ENCODE measurements around the gene VSX1.
A peak's percentile ranks its signal among the peaks of the same experiment; 100 is the strongest.

Gene VSX1

GRCh38 chr20:25099601-25100140 lies 17.7 kb upstream of the VSX1 start:
- H3K27me3 Mint-ChIP-seq: peaks cover 6% of the 10 kb centered on the region
- no peaks in the 10 kb centered on the region for H3K9me3 Mint-ChIP-seq
- H3K27ac Mint-ChIP-seq: no peak overlapping the region
- no peaks in the 10 kb centered on the region for H3K36me3 Mint-ChIP-seq
- DNase-seq: no peak
- CTCF ChIA-PET: no interaction called here
- no peak overlapping the region for H3K4me3 Mint-ChIP-seq
- H3K4me1 Mint-ChIP-seq: no peaks in the 10 kb centered on the region

- Mint-ChIP-seq H3K4me1 (no peaks in the 10 kb centered on the region), H3K36me3 (no peaks in the 10 kb centered on the region), H3K27me3 (no peaks in the 10 kb centered on the region), H3K4me3 (no peak overlapping the region), H3K27ac (no peak overlapping the region), H3K9me3 (no peaks in the 10 kb centered on the region)
- no peak for DNase-seq
- CTCF ChIA-PET: no interaction called here
Observed at GRCh38 chr20:25097498-25097897, 15.6 kb upstream of the VSX1 start.

GRCh38 chr20:25090492-25091429 lies 8.8 kb upstream of the VSX1 start:
- CTCF ChIA-PET: interaction anchor here (2.8 kb wide), 1 partner anchor 97 kb away, joined by 9 read pairs; no protein-coding TSS in a partner anchor
- peak overlapping the region; percentile 64 for H3K27ac Mint-ChIP-seq
- H3K4me3 Mint-ChIP-seq: peak overlapping the region; percentile 12
- DNase-seq: peak; percentile 82
- H3K27me3 Mint-ChIP-seq: peaks cover 18% of the 10 kb centered on the region
- H3K36me3 Mint-ChIP-seq: no peaks in the 10 kb centered on the region
- no peaks in the 10 kb centered on the region for H3K9me3 Mint-ChIP-seq
- peaks cover 31% of the 10 kb centered on the region for H3K4me1 Mint-ChIP-seq

DNA sequence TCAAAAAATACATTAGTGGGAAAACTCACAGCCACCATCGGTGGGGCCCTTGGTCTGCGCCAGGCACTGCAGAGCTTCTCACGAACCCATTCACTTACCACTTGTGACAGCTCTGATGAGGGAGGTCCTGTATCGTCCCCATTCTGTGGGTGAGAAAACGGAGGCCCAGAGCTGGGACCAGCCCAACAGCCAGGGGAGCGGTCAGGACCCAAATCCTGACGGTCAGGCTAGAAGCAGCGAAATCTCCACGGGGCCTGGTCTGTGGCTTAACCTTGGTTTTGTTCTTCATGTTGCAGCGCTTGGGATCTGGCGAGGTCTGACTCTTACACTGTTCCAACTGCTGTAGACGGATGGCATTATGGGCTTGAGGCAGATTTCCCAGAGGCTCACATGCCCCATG lies 7.7 kb upstream of the VSX1 start:
- H3K36me3 Mint-ChIP-seq: no peaks in the 10 kb centered on the region
- H3K27ac Mint-ChIP-seq: no peak overlapping the region
- no peak overlapping the region for H3K4me3 Mint-ChIP-seq
- CTCF ChIA-PET: interaction anchor here (2.8 kb wide), 1 partner anchor 96 kb away, joined by 9 read pairs; no protein-coding TSS in a partner anchor
- peaks cover 29% of the 10 kb centered on the region for H3K27me3 Mint-ChIP-seq
- no peaks in the 10 kb centered on the region for H3K9me3 Mint-ChIP-seq
- DNase-seq: no peak
- peaks cover 31% of the 10 kb centered on the region for H3K4me1 Mint-ChIP-seq

GRCh38 chr20:25089096-25089495 lies 7.2 kb upstream of the VSX1 start:
- H3K27me3 Mint-ChIP-seq: peaks cover 35% of the 10 kb centered on the region
- DNase-seq: no peak
- no peak overlapping the region for H3K27ac Mint-ChIP-seq
- H3K4me3 Mint-ChIP-seq: no peak overlapping the region
- CTCF ChIA-PET: interaction anchor here (2.8 kb wide), 1 partner anchor 95 kb away, joined by 9 read pairs; no protein-coding TSS in a partner anchor
- no peaks in the 10 kb centered on the region for H3K36me3 Mint-ChIP-seq
- no peaks in the 10 kb centered on the region for H3K9me3 Mint-ChIP-seq
- peaks cover 34% of the 10 kb centered on the region for H3K4me1 Mint-ChIP-seq

DNA sequence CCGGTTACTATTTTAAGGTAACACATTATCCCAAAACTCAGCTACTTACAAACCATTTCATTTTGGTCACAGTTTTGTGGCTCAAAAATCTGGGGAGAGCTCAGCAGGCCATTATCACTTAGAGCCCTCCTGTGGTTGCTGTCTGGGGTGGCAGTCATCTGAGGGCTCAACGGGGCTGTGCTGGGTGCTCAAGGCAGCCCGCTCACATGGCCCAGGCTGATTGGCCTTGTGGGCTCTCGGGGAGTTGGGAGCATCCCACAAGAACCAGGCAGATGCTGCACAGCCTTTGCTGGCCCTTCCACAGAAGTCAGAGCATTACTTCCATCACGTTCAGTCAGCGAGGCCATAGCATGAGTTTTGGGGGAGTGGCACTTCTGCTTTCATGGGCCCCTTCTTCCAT lies 6.3 kb upstream of the VSX1 start:
- CTCF ChIA-PET: no interaction called here
- DNase-seq: no peak
- Mint-ChIP-seq H3K27ac (no peak overlapping the region), H3K4me1 (peaks cover 37% of the 10 kb centered on the region), H3K9me3 (no peaks in the 10 kb centered on the region), H3K27me3 (peaks cover 43% of the 10 kb centered on the region), H3K36me3 (no peaks in the 10 kb centered on the region), H3K4me3 (no peak overlapping the region)

DNA sequence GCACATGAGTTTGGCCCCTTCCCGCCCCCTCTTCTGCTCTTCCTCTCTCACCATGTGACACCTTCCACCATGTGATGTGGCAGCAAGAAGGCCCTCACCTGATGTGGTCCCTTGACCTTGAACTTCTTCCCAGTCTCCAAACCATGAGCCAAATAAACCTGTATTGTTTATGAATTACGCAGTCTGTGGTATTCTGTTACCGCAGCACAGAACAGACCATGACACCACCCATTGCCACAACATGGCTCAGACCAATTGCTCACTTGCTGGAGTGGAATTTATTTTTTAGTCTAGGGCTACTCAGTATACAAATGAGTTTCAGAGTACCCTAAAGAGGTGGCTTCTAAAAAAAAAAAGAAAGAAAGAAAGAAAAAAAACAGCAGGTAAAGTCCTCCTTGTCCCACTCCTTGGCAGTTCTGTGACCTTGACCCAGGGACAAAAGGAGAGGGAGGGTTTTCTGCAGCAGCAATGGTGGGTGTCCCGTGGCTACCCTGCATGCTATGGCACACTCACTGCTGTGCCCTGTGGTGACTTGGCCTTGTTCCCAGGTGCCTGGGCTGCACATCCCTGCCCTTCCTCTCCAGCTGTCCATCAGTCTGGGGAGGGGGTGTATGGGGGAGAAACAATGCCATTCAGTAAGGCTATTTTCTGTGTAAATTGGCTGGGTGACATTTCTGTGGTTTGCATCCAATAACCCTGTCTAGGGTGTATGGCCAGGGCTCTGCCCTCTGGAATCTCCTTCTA lies 5.4 kb upstream of the VSX1 start:
- H3K27me3 Mint-ChIP-seq: peaks cover 52% of the 10 kb centered on the region
- H3K9me3 Mint-ChIP-seq: no peaks in the 10 kb centered on the region
- H3K27ac Mint-ChIP-seq: no peak overlapping the region
- CTCF ChIA-PET: interaction anchor here (1.0 kb wide), 1 partner anchor 312 kb away, joined by 3 read pairs; no protein-coding TSS in a partner anchor
- peaks cover 42% of the 10 kb centered on the region for H3K4me1 Mint-ChIP-seq
- DNase-seq: no peak
- H3K36me3 Mint-ChIP-seq: no peaks in the 10 kb centered on the region
- no peak overlapping the region for H3K4me3 Mint-ChIP-seq

GRCh38 chr20:25085756-25086495 lies 4.0 kb upstream of the VSX1 start:
- Mint-ChIP-seq H3K27me3 (peaks cover 67% of the 10 kb centered on the region), H3K4me1 (peaks cover 29% of the 10 kb centered on the region), H3K4me3 (no peak overlapping the region), H3K9me3 (no peaks in the 10 kb centered on the region), H3K27ac (no peak overlapping the region), H3K36me3 (no peaks in the 10 kb centered on the region)
- DNase-seq: no peak
- CTCF ChIA-PET: interaction anchor here (1.0 to 1.2 kb wide), 2 partner anchors 93 to 313 kb away, joined by 3 to 4 read pairs; no protein-coding TSS in a partner anchor

GRCh38 chr20:25084626-25085187 lies 2.8 kb upstream of the VSX1 start:
- CTCF ChIA-PET: interaction anchor here (1.0 kb wide), 1 partner anchor 64 kb away, joined by 3 read pairs; no protein-coding TSS in a partner anchor
- peaks cover 75% of the 10 kb centered on the region for H3K27me3 Mint-ChIP-seq
- H3K27ac Mint-ChIP-seq: no peak overlapping the region
- no peaks in the 10 kb centered on the region for H3K9me3 Mint-ChIP-seq
- no peak for DNase-seq
- H3K36me3 Mint-ChIP-seq: no peaks in the 10 kb centered on the region
- H3K4me3 Mint-ChIP-seq: no peak overlapping the region
- peaks cover 20% of the 10 kb centered on the region for H3K4me1 Mint-ChIP-seq

DNA sequence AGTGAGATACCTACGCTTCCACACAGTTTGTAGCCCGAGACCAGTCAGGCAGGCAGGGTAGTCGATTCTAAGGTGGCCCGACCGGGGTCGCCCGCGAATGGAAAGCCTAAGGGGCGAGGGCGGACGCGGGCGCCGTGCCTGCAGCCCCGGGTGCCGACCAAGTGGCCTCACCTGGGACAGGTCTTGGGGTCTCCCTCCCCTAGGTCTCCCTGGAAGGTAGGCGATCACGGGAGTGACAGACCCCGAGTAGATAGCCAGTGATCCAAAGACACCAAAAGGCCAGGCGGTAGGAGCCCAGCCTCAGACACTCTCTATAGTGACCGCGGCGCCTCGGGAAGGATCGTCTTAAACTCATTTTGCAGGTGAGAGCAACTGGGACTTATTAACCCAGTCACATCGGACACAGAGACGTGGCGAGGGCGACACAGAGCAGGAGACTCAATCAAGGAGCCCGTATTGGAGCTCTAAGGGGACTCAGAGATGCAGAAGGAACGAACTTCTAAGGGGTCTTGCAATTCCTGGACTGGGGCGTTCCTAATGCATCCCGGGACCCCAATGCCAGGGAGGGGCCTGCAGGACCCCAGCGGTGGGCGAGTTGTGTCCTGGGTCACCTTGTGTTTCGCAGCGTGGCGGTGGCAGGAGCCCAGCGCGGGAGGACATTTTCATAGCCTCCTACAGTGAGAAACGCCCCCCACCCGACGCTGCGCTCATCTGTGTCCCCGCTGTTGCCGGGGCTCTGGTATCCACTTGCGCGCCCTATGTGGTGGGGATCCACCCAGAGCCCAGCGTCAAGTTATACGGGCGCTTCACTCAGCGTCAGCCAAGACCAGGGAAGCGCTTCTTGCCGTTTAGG lies 2.1 kb upstream of the VSX1 start:
- H3K27me3 Mint-ChIP-seq: peaks cover 82% of the 10 kb centered on the region
- H3K36me3 Mint-ChIP-seq: no peaks in the 10 kb centered on the region
- peaks cover 16% of the 10 kb centered on the region for H3K4me1 Mint-ChIP-seq
- CTCF ChIA-PET: interaction anchor here (1.0 kb wide), 1 partner anchor 64 kb away, joined by 3 read pairs; no protein-coding TSS in a partner anchor
- no peak overlapping the region for H3K27ac Mint-ChIP-seq
- H3K9me3 Mint-ChIP-seq: no peaks in the 10 kb centered on the region
- no peak overlapping the region for H3K4me3 Mint-ChIP-seq
- DNase-seq: no peak

DNA sequence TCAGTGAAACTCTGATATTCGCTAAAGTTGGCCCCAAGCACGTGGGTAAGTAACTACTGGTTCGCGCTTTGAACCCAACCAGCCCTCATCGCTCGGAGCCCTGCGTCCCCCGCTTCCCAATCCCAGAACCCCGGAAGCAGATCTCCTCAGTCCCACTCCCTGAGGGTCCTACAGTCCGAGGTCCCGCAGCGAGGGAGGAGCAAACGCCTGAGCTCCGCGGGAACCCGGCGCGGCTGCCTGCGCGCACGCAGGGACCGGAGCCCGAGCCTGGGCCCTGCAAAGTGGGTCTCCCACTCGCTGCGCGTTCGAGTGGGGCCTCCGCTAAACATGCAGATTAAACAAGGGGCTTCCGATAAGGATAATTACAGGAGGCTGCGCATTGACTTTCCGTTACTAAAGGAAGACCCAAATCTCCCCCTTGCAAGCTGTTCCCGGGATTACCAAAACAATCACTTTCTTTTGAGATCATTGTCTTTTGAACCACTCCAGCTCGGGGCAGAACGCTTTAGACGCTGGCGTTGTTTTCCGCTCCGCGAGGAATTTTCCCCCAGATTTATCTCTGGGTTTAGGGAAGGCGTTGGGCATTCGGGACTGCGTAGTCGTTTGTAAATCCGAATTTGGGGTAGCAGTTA lies 1.3 kb upstream of the VSX1 start:
- Mint-ChIP-seq H3K4me3 (no peak overlapping the region), H3K9me3 (no peaks in the 10 kb centered on the region), H3K36me3 (no peaks in the 10 kb centered on the region), H3K27me3 (peaks cover 89% of the 10 kb centered on the region), H3K4me1 (peaks cover 16% of the 10 kb centered on the region), H3K27ac (no peak overlapping the region)
- CTCF ChIA-PET: no interaction called here
- no peak for DNase-seq

GRCh38 chr20:25082498-25082873 lies 545 bp upstream of the VSX1 start:
- Mint-ChIP-seq H3K4me3 (no peak overlapping the region), H3K27ac (no peak overlapping the region), H3K27me3 (peaks cover 93% of the 10 kb centered on the region), H3K9me3 (no peaks in the 10 kb centered on the region), H3K4me1 (peaks cover 16% of the 10 kb centered on the region), H3K36me3 (no peaks in the 10 kb centered on the region)
- CTCF ChIA-PET: no interaction called here
- no peak for DNase-seq
